ENCODE results near the gene MBD6.

DNA sequence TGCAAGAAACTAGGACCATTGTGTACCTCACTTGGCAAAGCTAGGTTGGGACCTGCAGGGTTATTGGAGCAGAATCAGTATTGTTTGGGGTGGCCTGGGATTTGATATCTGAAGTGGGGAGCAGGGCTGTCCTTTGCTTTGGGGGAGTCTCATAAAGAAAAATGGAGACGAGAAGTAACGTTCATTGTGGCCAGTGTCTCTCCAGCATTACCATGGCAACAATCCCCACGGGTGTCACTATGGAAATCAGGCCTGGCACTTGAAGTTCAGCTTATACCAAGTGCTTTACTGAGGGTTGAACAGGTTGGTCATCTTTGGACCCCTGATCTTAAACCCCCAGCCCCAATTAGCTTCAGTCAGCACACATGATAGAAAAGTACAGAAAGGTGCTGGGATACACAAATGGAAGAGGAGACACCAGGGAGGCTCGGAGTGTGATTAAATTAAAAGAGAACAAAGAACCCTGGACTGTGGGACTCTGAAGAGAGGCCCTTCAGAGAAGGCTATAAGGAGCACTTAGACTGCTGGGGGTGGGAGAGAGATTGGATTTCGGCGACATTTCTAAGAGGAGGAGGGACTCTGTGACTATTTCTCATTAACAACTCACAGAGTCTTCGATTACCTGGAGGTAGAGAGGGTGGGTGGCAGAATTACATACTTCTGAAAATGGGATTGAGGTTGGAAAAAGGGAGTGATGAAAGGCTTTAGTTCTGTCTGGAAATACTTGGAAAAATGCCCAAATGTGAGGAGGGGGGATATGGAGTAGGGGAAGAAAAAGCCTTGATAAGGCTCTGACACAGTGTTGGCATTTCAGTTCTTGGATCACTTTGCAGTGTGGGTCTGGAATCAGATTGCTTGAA, 30.9 kb downstream of the MBD6 start:
- no peak for TF ChIP-seq CTCF (IDR thresholded peaks at IDR 0.05)
- no peak for TF ChIP-seq EZH2 (IDR thresholded peaks at IDR 0.05)

Measured in neural progenitor cell (in vitro differentiated cells).